ENCODE measurements around the gene LTN1. TPM values are rescaled to one million over a fixed set of nuclear protein-coding genes. Genes with fewer than 3 reads are reported as not detected.

LTN1 gene
- polyA plus RNA-seq, 2 of the 4 experiments (the other 2 are of a cell fraction), result 6.9 to 12.3 TPM

- no peak for TF ChIP-seq CHD2 (IDR thresholded peaks at IDR 0.05; ENCODE audit: low read length, partially characterized antibody)
- no peak for TF ChIP-seq GATA3 (IDR thresholded peaks at IDR 0.05; ENCODE audit: borderline replicate concordance)
- no peak for TF ChIP-seq ZSCAN20 (CRISPR knock-in tag; IDR thresholded peaks at IDR 0.05)
- peak; percentile 71 to 82 for TF ChIP-seq JUN (IDR thresholded peaks at IDR 0.05)
- peak; percentile 74; the same call in 1 of the 2 replicates for TF ChIP-seq MYC (IDR thresholded peaks at IDR 0.05; ENCODE audit: borderline replicate concordance, low read length)
- TF ChIP-seq EHMT2 (IDR thresholded peaks at IDR 0.05; ENCODE audit: low read depth), result no peak
- peak; percentile 85 for TF ChIP-seq E2F6 (IDR thresholded peaks at IDR 0.05; ENCODE audit: borderline replicate concordance, low read depth)
- TF ChIP-seq FOSB (CRISPR knock-in tag; IDR thresholded peaks at IDR 0.05), result no peak
- TF ChIP-seq EP300 (IDR thresholded peaks at IDR 0.05), result no peak
- no peak for TF ChIP-seq FOXS1 (CRISPR knock-in tag; IDR thresholded peaks at IDR 0.05)
- TF ChIP-seq PHF8 (IDR thresholded peaks at IDR 0.05; ENCODE audit: borderline replicate concordance, low read depth), result peak; percentile 84; the same call in 1 of the 2 replicates
- TF ChIP-seq, protein P1, sequence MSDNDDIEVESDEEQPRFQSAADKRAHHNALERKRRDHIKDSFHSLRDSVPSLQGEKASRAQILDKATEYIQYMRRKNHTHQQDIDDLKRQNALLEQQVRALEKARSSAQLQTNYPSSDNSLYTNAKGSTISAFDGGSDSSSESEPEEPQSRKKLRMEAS (IDR thresholded peaks at IDR 0.05), result peak; percentile 94
- TF ChIP-seq RNF2 (IDR thresholded peaks at IDR 0.05; ENCODE audit: borderline replicate concordance, low read depth), result 0 out of 2 replicates have a peak, but pooled peaks have one; percentile 13
- TF ChIP-seq, protein P2, sequence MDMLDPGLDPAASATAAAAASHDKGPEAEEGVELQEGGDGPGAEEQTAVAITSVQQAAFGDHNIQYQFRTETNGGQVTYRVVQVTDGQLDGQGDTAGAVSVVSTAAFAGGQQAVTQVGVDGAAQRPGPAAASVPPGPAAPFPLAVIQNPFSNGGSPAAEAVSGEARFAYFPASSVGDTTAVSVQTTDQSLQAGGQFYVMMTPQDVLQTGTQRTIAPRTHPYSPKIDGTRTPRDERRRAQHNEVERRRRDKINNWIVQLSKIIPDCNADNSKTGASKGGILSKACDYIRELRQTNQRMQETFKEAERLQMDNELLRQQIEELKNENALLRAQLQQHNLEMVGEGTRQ (IDR thresholded peaks at IDR 0.05), result no peak
- 0 out of 2 replicates have a peak, but pooled peaks have one; percentile 40 for TF ChIP-seq HOXB13 (CRISPR knock-in tag; IDR thresholded peaks at IDR 0.05; ENCODE audit: low read depth)
- TF ChIP-seq POLR2A (IDR thresholded peaks at IDR 0.05; ENCODE audit: low read length), result peak; percentile 98
These were observed 9.9 kb upstream of the LTN1 start (continued) for GRCh38 chr21:29002442-29003144.

DNA sequence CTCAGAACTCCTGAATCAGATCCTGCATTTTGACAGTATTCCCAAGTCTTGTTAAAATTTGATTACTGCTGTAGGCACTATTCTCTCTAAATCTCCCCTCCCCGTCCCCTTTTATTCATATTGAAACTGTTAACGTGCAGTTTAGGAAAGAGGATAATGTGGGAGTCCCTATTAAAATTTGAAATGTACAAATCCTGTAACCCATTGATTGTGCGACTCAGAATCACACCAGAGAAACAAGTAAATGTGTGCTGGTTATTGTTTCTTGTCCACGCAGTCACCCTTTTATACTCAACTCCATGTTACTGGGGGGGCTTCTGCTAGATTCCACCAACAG is 584 bp upstream of the LTN1 start:
- ATAC-seq (no peak), DNase-seq (ENCODE audit: low read depth in 1 of 2, low spot score in 1 of 2) (no peak), FAIRE-seq (no peak)
- peak overlapping the region; percentile 92 for H3K4me2 ChIP-seq
- H3K9me3 ChIP-seq, result no peaks in the 10 kb centered on the region
- peaks cover 10% of the 10 kb centered on the region; the same call in 1 of the 3 replicates for H3K4me1 ChIP-seq
- ChIA-PET POLR2A (interaction anchor here (0.8 to 1.8 kb wide), 3 partner anchors 9 to 80 kb away, joined by 4 to 49 read pairs (median 6); partner anchors contain the start of genes CCT8 and USP16), CTCF (no interaction called here)
- peak overlapping the region; percentile 94 for H3K4me3 ChIP-seq
- 29% methylated on average over 4 of the region's 4 CpGs for WGBS (ENCODE audit: missing lambda C conversion rate)
- H3K27ac ChIP-seq, result peak overlapping the region; percentile 80 to 88
- TF ChIP-seq ELK1 (IDR thresholded peaks at IDR 0.05; ENCODE audit: low read depth, low read length) (no peak), RFX5 (IDR thresholded peaks at IDR 0.05) (no peak), ATOH8 (CRISPR knock-in tag; IDR thresholded peaks at IDR 0.05; ENCODE audit: low read depth) (no peak), BCL3 (IDR thresholded peaks at IDR 0.05) (no peak), NR3C1 (IDR thresholded peaks at IDR 0.05) (no peak), MAFK (IDR thresholded peaks at IDR 0.05; ENCODE audit: partially characterized antibody) (no peak), RNF2 (IDR thresholded peaks at IDR 0.05; ENCODE audit: borderline replicate concordance, low read depth) (no peak), FOSB (CRISPR knock-in tag; IDR thresholded peaks at IDR 0.05) (no peak), ZNF302 (CRISPR knock-in tag; IDR thresholded peaks at IDR 0.05) (no peak), RAD21 (conservative IDR thresholded peaks at IDR 0.05 in 1 of 2, IDR thresholded peaks at IDR 0.05 in 1 of 2) (no peak), ZFP36 (IDR thresholded peaks at IDR 0.05; ENCODE audit: borderline replicate concordance, partially characterized antibody) (no peak)
- TF ChIP-seq, protein P3, sequence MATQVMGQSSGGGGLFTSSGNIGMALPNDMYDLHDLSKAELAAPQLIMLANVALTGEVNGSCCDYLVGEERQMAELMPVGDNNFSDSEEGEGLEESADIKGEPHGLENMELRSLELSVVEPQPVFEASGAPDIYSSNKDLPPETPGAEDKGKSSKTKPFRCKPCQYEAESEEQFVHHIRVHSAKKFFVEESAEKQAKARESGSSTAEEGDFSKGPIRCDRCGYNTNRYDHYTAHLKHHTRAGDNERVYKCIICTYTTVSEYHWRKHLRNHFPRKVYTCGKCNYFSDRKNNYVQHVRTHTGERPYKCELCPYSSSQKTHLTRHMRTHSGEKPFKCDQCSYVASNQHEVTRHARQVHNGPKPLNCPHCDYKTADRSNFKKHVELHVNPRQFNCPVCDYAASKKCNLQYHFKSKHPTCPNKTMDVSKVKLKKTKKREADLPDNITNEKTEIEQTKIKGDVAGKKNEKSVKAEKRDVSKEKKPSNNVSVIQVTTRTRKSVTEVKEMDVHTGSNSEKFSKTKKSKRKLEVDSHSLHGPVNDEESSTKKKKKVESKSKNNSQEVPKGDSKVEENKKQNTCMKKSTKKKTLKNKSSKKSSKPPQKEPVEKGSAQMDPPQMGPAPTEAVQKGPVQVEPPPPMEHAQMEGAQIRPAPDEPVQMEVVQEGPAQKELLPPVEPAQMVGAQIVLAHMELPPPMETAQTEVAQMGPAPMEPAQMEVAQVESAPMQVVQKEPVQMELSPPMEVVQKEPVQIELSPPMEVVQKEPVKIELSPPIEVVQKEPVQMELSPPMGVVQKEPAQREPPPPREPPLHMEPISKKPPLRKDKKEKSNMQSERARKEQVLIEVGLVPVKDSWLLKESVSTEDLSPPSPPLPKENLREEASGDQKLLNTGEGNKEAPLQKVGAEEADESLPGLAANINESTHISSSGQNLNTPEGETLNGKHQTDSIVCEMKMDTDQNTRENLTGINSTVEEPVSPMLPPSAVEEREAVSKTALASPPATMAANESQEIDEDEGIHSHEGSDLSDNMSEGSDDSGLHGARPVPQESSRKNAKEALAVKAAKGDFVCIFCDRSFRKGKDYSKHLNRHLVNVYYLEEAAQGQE (IDR thresholded peaks at IDR 0.05), result no peak
- TF ChIP-seq, protein P4, sequence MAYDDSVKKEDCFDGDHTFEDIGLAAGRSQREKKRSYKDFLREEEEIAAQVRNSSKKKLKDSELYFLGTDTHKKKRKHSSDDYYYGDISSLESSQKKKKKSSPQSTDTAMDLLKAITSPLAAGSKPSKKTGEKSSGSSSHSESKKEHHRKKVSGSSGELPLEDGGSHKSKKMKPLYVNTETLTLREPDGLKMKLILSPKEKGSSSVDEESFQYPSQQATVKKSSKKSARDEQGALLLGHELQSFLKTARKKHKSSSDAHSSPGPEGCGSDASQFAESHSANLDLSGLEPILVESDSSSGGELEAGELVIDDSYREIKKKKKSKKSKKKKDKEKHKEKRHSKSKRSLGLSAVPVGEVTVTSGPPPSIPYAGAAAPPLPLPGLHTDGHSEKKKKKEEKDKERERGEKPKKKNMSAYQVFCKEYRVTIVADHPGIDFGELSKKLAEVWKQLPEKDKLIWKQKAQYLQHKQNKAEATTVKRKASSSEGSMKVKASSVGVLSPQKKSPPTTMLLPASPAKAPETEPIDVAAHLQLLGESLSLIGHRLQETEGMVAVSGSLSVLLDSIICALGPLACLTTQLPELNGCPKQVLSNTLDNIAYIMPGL (CRISPR knock-in tag; IDR thresholded peaks at IDR 0.05; ENCODE audit: borderline replicate concordance), result no peak

Data from A549 (cell line).